NCI-H82 treated with DMSO at 0.1 percent for 48 hours (cell line): ENCODE measurements around the gene METAP2.
"Not testable (repeated sequence)": the region's sequence is repeated elsewhere in the genome, so short reads cannot be mapped to it uniquely, and the experiment has no call there.

Source experiments
- DNase-seq: peaks from one replicate; lab custom pipeline; 2025; ENCODE audit not compliant: unreplicated experiment; lab: John Stamatoyannopoulos, UW

METAP2 gene

DNA sequence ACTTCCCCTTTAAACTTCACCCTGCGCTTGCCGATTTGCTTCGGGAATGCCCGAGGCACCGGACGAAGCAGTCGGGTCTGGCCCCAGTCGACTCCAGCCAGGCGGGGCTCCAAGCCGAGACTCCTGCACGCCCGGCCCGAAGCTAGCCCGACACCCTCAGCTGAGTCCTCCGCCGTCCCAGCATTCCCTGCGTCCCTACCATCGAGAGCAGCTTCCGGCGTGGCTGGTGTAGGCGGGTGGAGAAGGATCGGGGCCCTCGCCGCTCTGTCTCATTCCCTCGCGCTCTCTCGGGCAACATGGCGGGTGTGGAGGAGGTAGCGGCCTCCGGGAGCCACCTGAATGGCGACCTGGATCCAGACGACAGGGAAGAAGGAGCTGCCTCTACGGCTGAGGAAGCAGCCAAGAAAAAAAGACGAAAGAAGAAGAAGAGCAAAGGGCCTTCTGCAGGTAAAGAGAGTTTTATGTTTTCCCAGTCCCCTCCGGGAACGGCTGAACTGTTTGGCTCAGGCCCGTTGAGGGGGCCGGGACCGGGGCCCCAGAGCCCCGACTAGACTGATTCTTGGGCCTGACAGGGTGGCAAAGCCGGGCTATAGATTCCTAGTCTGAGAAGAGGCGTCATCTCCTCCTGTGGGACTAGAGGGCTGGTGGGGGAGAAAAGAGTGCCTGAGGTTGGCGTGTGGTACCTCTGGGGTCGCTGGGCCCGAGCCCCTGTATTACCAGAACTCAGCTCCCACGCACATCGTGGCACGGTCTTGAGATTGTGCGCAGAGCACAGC, at the start of gene METAP2:
TSS of gene METAP2 (plus strand) at position 269 of the 776 bp plus-strand sequence. CDS start at position 297, 28 bp downstream.
- peak; percentile 83 for DNase-seq

- no peak for DNase-seq
Measured at GRCh38 chr12:95424271-95424994, 49.5 kb upstream of the METAP2 start.

DNA sequence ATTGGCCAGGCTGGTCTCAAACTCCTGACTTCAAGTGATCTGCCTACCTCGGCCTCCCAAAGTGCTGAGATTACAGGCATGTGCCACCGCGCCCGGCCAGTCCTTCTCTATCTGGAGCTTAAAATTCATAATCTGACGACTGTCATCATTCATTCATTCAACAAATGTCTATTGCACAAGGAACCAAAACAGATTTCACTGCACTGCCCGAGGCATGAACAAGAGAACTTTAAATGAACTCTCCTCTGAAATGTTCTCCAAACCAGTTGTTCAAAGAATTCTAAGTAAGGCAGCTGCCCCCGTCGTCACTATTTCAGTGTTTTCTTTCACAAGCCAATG, 44.8 kb upstream of the METAP2 start:
- no peak for DNase-seq

DNA sequence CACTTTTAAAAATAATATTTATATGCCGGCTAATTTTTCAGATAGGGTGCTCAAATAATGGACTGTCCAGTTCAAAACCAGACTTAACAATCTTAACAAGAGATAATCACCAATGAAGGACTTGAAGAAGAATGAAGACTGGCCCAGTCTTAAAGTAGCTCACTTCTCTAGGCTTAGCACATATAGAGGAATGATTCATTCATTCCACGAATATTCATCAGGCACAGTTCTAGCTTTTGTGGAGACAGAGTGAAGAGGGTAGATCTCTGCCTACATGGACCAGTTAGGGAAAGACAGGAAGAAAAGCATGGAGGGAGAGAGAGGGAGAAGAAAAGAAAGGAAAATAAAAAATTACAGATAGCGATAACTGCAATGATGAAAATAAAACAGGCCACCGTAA, 42.8 kb upstream of the METAP2 start:
- DNase-seq: no peak

DNA sequence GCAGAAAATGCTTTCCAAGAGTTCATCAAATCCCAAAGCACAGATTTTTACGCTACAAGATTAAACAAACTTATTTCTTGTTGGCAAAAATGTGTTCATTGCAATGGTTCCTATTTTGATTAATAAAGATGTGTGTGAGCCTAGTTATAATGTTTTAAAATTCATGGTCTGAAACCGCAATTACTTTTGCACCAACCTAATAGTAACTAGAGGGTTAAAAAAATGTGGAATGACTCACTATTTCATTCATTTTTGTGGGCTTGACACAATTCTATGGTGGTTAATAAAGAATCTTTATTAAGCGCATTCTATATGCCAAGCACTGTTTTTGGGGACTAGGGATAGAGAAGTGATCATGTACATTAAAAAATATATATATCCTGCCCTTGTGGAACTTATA, 38.6 kb upstream of the METAP2 start:
- DNase-seq: no peak

DNA sequence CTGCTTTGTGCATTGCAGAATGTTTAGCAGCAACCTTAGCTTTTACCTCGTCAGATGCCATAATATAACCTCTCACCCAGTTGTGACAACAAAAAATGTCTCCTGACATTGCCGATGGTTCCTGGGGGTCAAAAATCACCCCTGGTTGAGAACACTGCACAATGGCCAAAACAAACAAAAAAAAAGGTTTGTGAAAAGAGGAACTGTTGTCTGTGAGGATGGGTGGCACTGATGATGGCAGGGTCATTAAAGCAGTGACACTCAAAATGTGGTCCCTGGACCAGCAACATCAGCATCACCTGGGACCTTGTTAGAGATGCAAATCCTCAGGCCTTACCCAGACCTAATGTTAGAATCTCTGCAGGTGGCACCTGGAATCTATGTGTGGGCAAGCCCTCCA, 36.4 kb upstream of the METAP2 start:
- DNase-seq: no peak

- DNase-seq: no peak
Measured at GRCh38 chr12:95439461-95440230, 34.3 kb upstream of the METAP2 start.

GRCh38 chr12:95440401-95440800, 33.6 kb upstream of the METAP2 start:
- no peak for DNase-seq

GRCh38 chr12:95443459-95443858, 30.5 kb upstream of the METAP2 start:
- no peak for DNase-seq

GRCh38 chr12:95445099-95445498, 28.9 kb upstream of the METAP2 start:
- not testable (repeated sequence) for DNase-seq

DNA sequence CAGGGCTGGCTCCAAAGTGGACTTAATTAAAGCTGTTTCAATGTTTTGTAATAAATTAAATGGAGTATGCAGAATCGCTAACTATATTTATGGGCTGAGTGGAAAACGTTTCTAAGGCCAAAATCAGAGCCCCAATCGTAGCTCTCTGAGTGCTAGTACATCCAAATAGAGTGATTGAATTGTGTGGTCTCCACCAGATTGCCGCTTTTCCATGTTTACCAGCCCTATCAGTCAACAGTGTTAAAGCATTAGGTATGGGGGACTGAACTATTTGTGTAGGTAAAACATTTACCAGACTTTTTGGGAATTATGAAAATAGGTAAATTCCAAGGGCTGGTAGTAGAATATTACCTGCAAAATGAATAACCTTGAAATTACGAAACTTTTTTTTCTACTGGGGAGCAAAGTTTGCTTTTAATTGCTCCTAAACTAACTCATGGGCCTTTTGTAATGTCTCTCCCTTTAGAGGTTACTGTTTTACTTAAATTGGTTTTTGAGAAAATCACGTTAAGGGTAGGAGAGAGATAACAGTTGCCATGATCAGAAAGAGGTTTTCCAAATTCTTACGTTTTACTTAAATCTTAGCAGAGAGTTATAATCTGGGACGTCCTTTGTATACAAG, 28.0 kb upstream of the METAP2 start:
- no peak for DNase-seq

GRCh38 chr12:95446506-95446900, 27.4 kb upstream of the METAP2 start:
- DNase-seq: no peak

DNA sequence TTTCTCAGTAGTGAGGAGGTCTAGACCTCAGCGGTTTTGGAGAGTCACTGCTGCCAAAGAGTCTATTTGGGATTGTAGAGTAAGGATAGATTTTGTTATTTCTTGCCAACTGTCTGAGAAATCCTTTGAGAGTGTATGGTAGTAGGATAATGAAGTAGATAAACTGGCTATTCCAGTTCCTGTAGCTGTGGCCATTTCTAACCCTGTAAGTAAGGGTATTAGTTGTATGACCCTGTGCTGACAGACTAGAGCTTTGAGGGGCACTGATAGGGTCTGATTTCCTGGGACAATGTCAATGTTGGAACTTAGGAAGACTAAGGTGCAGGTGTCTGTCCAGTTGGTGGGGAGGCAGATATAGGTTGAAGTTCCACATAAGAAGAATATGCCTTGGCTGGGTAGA, 24.3 kb upstream of the METAP2 start:
- DNase-seq: not testable (repeated sequence)

DNA sequence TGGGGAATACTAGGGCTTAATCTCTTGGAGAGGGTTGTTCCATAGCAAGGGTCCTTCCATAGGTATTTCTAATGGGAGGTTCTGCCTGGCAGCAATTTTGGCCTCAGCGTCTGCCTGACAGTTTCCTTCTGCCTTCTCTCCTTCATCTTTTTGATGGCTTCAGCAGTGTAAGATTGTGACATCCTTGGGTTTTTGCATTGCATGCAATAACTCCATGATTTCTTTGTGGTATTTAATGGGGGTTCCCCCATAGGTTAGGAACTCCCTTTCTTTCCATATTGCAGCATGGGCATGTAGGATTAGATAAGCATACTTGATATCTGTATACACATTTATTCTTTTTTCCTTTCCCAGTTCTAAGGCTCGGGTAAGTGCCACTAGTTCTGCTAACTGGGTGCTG, 21.5 kb upstream of the METAP2 start:
- DNase-seq: not testable (repeated sequence)

DNA sequence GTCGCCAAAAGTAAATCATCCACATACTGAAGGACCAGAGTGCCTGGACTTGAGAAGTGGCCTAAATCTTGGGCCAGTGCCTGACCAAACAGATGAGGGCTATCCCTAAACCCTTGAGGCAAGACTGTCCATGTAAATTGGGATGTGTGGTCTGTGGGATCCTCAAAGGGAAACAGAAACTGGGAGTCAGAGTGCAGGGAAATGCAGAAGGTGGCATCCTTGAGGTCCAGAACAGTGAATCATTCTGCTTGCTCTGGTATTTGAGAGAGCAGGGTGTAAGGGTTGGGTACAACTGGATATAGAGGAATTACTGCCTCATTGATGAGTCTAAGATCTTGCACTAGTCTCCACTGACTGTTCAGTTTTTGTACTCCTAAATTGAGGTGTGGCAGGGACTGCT, 20.1 kb upstream of the METAP2 start:
- DNase-seq: not testable (repeated sequence)

DNA sequence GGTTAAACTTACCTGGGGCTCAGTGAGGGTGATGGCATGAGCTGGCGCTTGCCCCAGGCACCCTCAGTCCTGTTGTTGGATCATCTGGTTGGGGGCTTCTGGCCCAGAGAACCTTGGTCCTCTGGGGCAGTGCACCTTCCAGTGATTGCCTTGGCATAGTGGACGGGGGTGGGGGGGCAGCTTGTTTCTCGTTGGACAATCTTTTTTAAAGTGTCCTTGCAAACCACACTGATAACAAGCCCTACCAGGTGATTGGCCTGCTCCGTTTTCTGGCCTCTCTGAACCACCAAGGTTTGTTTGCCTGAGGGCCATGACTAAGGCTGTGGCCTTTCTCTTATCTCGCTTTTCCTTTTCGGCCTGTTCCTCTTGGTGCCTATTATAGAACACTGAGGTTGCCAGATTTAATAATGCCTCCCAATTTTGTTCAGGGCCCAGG, 19.2 kb upstream of the METAP2 start:
- DNase-seq: not testable (repeated sequence)

DNA sequence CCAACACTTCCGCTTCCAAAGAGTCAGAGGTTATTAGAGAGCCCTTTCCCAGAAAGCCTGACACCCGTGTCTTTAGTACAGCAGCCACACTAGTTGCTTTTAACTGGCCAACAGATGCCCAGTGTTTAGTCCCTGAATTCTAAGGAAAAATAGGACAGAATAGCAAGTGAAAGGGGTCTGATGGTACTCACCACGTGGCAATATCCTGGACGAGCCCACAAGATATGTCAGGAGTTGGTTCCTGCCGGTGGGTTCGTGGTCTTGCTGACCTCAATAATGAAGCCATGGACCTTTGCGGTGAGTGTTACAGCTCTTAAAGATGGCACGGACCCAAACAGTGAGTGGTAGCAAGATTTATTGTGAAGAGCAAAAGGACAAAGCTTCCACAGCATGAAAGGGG, 16.3 kb upstream of the METAP2 start:
- not testable (repeated sequence) for DNase-seq

- no peak for DNase-seq
Measured at GRCh38 chr12:95458761-95459160, 15.2 kb upstream of the METAP2 start.

- no peak for DNase-seq
Measured at GRCh38 chr12:95459310-95459709, 14.6 kb upstream of the METAP2 start.

- no peak for DNase-seq
Measured at GRCh38 chr12:95460105-95460504, 13.8 kb upstream of the METAP2 start.

- DNase-seq: no peak
Measured at GRCh38 chr12:95460896-95461295, 13.1 kb upstream of the METAP2 start.
